HG03460 (cell line): Measurements from ENCODE around the gene PLIN4.
"Not testable (repeated sequence)": the region's sequence is repeated elsewhere in the genome, so short reads cannot be mapped to it uniquely, and the experiment has no call there.

Source experiments
- ATAC-seq: cut with Tn5 transposase; IDR thresholded peaks from one replicate; pipeline ENCODE4 v1.9.1; 2021; ENCODE audit not compliant: unreplicated experiment

PLIN4 gene

DNA sequence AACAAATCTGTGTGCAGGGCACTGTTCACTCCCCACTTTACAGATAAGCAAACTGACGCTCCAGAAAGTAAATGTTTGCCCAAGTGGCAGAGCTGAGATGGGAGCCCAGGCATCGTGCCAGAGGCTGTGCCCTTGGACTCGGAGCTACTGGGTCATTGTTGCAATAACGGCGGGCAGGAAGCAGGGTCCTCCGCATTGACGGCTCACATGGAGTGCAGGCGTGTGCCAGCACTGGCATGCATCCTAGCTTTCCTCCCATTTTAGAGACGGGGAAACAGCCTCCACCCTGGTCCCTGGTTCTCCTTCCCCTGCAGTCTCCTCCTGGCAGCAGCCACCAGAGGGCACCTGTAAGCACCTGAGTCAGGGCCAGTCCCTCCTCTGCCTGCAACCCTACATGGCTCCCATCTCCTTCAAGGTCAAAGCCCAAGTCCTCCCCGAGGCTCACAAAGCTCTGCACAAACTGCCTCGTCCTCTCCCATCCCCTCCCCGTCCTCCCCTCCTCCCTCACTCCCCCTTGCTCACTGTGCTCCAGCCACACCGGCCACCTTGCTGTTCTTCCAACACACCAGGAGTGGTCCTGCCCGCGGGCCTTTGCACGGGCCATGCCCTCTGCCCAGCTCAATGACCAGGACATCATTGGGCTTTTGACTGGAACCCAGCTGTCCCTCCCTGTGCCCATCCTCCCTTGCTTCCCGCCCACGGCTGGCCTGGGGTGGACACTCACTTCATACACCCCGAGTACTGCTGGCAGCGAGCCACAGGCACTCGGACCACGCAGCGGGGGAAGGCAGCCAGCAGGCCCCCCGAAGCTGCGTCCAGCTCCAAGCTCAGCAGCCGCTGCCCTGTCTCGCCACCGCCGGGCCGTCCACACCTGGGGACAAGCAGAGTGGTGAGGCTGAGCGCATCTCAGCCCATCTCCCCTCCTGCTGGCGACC is 29.3 kb upstream of the PLIN4 start:
- ATAC-seq: no peak

DNA sequence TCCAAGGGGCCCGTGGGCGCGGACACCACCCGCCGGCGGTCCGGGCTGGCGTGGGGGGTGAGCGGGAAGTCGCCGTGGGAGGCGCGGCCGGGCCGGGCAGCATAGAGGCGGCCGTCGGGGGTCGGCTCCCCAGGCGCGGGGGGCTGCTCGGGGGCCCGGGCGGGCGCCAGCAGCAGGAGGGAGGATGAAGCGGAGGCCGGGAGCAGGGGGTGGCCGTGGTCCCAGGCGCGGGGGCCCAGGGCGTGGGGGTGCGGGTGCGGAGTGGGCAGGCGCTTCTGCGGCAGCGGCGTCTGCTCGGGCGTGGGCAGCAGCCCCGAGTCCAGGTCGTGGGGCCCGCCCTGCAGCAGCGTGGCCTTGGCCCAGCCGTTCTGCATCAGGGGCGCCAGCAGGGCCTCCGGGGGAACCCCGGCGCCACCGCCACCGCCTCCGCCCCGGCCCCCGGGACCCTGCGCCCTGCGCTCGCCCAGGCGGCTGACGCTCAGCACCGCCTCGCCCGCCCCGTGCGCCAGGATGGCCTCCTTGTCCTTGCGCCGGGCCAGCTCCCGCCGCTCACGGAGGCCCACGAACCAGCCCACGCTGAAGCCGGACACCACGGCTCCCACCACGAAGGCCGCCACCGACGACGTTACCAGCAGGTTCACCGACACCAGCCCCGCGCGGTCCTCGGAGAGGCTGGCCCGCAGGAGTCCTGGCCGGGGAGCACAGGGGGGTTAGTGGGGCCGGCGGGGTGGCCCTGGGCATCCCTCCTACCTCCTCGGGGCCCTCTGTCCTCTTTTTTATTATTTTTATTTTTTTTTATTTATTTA is 25.8 kb upstream of the PLIN4 start:
- no peak for ATAC-seq

DNA sequence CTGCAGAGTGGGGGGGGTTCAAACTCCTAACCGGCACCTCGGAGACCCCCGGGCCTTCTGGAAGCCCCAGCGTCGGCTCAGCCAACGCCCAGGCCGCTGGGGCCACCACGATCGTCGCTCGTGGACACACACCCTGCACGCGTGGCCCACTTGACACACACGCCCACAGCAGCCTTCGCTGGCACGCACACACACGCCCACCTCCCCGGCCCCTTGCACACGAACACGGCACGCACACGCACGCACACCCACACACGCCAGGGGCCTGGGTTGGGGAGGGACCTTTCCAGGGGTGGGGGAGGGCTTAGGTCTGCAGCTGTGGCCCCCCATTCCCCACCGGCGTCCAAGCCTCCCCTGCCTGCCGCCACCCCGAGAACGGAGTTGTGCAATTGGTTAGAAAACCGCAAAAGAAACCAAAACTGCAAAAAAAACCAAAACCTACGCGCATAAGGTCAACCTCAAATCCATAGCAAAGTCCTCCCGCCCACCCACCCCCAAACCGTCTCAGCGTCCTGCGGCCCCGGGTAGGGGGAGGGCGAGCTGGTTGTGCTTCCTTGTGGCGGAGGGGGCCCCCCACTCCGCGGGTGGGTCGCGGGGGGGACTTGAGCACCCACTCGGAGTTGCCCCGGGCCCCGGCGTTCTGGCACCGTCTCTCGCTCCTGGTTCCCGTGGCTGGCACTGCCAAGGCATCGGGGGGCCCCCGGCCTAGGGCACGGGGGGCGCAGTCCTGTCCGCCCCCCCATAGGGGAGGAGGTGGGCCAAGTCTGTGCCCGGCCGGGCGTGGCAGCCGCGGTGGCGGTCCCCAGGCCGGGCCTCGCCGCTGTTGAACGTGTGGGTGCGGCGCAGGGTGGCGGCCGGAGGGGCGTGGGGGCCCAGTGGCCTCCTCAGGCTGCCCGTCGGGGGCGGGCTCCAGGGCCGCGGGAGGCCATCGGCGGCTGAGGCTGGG is 24.9 kb upstream of the PLIN4 start:
- no peak for ATAC-seq

DNA sequence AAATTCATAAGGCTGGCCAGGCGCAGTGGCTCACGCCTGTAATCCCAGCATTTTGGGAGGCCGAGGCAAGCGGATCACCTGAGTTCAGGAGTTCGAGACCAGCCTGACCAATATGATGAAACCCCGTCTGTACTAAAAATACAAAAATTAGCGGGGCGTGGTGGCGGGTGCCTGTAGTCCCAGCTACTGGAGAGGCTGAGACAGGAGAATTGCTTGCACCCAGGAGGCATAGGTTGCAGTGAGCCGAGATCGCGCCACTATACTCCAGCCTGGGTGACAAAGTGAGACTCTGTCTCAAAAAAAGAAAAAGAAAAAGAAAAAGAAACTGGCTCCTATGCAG is 23.5 kb upstream of the PLIN4 start:
- not testable (repeated sequence) for ATAC-seq

DNA sequence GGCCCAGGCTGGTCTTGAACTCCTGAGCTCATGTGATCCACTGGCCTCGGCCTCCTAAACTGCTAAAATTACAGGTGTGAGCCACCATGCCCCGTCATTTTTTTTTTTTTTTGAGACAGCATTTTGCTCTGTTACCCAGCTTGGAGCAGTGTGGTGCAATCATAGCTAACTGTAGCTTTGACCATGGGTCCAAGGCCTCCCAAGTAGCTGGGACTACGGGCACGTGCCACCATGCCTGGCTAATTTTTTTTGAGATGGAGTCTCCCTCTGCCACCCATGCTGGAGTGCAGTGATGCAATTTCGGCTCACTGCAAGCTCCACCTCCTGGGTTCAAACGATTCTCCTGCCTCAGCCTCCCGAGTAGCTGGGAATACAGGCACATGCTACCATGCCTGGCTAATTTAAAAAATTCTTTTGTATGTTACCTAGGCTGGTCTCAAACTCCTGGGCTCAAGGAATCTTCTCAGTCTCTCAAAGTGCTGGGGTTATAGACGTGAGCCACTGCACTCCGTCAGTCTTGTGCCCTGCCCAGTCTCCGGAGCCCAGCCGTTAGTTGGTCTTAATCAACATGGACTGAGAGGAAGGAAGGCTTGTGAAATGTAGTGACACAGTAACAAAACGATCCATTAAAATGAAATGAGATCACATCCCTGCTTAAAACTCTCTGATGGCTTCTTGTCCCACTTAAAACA is 23.0 kb upstream of the PLIN4 start:
- no peak for ATAC-seq

DNA sequence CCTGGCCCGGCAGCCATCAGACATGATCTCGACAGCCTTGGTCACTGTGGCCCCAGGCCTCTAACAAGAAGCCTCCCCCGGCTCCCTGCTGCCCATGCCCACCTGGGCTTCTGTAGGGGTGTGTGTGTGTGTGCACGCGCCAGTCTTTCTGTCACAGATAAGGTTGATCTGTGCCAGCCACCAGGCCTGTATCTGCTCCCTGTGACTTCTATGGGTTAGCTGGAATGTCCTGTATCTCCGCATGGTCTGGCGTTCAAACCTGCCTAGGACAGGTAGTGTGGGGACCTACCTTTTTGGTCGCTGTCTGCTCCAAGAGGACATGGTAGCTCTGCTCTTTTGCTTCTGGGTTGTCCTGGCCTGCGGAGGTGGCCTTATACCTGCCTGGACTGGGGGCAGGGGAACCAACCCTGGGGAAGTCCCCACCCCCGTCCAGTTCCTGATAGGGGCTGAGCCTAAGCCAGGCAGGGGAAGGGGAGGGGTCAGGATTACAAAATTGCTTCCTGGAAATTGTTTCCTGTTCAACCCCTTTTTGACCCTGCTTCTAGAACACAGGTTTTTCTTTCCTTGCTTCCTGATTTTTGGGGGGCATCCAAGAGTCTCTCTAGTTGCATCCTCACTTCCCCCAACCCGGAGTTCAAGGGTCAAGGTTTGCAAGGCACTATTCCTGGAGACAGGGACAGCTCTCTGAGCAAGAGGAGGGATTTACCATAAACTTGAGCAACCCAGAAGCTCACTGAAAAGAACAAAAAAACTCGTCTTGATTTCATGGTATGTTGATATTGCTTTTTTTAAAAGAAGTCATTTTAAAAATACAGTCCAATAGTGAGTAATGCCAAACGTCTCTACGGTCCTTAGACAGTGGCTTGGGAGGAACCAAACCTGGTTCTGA is 21.7 kb upstream of the PLIN4 start, which contains the start of gene LRG1:
Gene LRG1, minus strand, starts transcription at position 344 of the 889 bp plus-strand sequence. Its CDS starts 23 bp downstream, at position 321.
- ATAC-seq: no peak

DNA sequence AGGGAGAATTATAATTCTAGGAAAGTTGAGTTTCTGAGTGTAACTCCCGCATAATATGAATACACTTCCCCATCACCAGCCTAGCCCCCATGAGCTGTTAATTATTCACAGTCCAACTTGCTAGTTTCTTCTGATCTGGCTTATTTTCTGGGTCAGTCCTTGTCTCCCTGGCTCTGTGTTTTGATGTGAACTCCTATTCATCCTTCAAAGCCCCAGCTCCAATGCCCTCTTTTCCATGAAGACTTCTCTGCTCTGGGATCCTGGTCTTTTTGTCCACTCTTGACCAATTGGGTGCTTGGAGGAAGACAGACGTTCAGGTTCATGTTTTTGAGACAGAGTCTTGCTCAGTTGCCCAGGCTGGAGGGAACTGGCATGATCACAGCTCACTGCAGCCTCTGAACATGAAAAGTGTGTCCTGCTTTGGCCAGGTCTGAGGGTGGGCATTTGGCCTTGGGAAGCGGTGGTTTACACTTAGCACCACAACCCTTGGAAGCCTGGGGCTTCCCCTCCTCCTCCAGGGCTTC is 20.9 kb upstream of the PLIN4 start:
- ATAC-seq: no peak

DNA sequence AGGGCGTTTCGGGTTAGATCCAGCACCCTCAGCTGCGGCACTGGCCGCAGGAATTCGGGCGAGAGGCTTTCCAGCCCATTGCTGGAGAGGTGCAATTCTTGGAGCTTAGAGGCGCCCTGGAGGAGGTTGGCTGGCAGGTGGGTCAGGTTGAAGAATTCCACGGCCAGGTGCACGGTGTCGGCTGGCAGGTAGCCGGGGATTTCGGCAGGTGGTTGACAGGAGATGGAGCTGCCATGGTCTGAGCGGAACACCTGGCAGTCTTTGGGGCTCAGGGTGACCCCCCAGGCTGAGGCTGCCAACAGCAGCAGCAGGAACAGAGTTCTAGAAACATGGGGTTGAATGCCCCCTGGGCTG is 20.3 kb upstream of the PLIN4 start:
- no peak for ATAC-seq

DNA sequence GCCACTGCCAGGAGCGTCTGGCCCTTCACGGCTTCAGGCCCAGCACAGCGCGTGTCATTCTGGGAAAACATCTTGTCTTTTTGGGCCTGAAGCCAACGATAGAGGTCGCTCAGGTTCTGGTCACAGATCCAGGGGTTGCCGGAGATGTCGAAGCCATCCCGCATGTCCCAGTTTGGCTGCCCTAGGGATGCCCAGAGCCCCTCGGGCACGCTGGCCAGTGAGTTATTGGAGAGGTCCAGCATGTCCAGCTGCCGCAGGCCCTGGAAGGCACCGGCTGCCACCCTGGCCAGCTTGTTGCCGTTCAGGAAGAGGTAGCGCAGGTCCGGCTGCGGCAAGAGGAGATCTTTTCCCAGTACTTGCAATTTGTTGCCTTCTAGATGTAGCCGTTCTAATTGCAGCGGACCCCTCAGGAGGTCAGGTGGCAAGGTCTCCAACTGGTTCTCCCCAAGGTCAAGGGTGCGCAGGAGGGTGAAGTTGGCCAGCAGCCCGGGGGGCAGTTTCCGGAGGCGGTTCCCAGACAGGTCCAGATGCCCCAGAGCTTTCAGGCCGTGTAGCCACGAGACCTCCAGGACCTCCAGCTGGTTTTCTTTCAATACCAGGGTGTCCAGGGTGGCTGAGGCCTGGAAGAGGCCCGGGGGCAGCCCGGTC is 19.8 kb upstream of the PLIN4 start:
- no peak for ATAC-seq

DNA sequence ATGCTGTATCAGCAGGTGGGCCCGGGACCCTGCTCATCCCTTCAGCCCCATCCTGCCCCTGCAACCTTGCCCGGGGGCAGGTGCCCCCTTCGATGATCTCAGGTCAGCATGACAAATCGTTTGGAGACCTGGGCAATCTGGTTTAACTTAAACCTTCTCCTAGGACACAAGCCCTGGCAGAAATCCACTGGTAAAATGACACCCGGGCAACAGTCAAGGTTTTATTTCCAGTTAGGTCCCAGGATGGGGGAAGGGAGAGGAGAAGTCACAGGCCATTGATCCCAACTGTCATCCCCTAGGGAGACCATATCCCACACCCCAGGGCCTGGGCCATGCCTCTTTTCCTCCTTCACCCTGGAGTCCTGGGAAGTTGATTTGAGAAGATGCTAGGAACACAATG is 18.5 kb upstream of the PLIN4 start:
- no peak for ATAC-seq

DNA sequence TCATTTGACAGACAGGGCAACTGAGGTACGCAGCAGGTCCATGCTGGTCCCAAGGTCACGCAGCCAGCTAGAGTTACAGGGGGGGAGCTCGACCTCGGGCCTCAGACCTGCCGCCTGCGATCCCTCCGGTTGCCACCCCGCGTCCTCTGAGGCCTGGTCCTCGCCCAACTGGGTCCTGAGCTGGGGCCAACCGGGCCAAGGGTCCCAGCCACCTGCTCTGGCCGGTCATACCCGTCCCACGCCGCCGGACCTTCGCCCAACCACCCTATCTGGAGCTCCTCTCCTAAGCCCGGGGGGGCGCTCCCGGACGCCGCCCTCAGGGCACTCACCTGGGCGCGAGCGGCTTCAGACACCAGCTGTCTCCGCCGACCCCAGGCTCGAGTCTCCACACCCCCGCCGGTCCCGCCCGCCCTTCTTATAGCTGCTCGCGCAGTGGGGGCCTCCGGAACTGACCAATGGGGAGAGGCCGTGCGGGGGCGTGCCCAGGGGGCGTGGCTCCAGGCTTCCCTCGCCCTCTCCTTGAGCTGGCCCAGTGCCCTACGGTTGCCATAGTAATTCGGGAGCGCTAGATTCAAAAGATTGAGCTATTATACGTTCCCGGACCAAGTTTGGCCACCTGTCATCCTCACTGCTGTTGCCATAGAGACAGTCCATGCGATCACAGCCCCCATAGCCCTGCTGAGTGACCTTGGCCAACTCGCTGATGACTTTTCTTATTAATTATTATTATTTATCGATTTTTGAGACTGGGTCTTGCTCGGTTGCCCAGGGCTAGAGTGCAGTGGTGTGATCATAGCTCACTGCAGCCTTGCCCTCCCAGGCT is 16.8 kb upstream of the PLIN4 start, which contains the start of gene PLIN5:
Gene PLIN5, minus strand, starts transcription at position 389 of the 823 bp plus-strand sequence. CDS start 1,150 bp downstream, outside the sequence.
- no peak for ATAC-seq

DNA sequence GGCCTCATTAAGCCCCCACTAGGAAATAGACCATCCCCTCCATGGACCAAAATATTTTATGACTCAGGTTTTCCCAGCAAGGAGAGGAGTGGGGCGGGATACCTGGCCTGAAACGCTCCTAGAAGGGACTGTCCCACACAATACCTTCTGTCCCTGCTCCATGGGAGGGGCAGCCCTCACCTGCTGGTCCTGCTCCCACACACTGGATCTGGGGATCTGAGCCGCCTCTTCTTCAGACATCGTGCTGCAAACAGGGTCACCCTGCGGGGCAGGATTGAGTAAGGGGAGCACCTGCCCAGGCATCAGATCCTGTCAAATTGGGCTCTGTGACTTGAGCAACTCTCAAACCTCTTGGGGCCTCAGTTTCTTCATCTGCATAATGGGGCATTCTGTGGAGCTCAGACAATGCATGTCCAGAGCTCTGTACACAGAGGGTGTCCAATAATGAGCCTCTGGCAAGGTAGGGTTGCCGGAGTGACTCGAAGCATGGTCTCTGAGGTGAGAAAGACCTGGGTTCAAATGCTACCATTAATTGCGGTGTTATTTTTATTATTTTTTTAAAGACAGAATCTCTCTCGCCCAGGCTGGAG is 15.6 kb upstream of the PLIN4 start:
- no peak for ATAC-seq

DNA sequence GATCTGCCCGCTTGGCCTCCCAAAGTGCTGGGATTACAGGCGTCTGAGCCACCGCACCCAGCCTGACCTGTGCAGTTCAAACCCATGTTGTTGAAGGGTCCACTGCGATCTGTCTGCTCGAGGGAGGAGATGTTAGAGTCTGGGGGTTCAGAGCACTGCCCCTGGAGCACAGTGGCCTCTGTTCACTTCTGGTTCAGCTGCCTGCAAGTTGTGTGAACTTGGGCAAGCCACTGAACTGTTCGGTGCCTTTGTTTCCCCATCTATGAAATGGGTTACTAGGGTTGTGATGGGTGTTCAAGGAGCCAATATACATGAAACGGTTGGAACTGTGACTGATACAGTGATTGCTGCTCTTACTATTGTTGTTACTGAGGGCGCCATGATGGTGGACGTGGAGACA is 15.0 kb upstream of the PLIN4 start:
- no peak for ATAC-seq

DNA sequence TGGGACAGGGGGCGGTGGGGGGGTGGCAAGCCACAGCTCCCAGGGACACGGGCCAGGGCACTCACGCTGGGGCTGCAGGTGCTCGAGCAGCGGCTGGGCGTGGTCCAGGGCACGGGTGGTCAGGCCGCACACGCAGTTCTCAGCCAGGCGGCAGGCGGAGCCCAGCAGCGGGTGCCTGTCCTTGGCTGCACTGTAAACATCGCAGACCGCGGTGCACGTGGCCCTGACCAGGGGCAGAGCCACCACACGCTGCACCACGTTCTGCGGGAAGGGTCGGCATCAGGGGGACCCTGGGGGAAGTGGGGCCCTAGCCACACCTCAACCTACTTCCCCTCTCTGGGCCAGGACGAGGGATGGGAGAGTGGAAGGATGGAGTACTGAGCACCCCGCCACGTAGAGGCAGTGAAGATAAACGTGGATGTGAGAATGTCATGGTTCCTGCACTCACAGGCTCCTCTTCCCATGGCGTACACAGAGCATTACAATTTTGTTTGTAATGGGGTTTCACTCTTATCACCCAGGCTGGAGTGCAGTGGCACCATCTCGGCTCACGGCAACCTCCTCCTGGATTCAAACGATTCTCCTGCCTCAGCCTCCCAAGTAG is 13.4 kb upstream of the PLIN4 start:
- ATAC-seq: no peak

DNA sequence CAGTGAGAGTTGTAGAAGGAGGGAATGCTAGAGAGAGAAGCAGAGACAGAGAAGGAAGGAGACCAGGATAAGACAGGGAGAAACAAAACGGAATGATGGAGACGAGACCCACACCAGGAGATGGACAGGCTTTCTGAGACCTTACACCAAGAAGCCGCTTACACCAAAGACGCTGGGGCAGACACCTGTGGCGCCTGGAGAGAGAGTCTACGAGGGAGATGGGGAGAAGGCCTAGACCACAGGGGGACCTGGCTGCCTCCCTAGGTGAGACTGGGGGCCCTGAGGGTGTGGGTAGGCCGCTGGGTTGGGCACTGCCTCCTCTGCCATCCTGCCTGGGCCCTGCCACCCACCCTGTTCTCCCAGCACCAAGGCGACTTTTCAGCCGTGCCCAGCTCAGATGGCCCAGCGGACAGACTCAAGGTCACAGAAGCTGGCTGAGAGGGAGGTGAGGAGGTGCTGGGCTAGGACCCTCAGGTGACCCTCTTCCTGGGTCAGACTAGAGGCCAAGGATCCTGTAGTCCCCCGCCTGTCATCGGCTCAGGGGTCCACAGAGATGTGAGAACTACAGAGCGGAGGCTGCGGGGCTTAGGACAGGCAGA is 11.7 kb upstream of the PLIN4 start:
- ATAC-seq: no peak

DNA sequence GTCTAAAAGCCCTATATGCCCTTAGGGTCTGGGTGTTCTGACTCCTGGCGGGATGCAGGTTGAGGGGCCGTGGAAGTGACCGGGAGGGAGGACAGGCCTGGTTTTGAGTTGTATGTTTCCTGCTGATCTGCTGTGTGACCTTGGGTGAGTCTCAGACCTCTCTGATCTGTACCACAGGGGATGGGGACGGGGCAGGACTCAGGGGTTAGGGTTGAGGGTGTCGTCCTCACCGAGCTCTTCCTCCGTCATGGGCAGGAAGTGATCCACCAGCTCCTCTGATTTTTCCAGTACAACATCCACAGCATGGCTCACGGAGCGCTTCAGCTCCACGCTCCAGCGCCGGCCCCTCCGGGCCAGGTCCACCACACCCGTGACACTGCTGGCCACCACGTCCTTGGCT is 10.6 kb upstream of the PLIN4 start:
- no peak for ATAC-seq

DNA sequence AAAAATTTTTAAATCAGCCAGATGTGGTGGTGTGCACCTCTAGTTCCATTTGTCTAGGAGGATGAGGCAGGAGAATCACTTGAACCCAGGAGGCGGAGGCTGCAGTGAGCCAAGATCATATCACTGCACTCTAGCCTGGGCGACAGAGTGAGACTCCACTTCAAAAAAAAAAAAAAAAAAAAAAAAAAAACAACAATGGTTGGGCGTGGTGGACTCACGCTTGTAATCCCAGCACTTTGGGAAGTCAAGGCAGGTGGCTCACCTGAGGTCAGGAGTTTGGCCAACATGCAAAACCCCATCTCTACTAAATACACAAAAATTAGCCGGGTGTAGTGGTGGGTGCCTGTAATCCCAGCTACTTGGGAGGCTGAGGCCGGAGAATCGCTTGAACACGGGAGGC is 9.1 kb upstream of the PLIN4 start:
- ATAC-seq: not testable (repeated sequence)
